GM12875 (cell line): ENCODE results near the gene PTPRG.

Experiments used
- H3K4me3 ChIP-seq: one replicate; pipeline ENCODE4 v1.5.1; 2011; ENCODE audit warnings: low read depth, low read length, control low read depth
- TF ChIP-seq, protein P1 (sequence below): IDR thresholded peaks from 2 replicates; pipeline ENCODE4 v1.5.1; 2011; ENCODE audit warnings: low read depth, mild to moderate bottlenecking, control low read depth, inconsistent platforms, low read length, moderate library complexity, borderline replicate concordance; ENCODE audit not compliant: insufficient read depth

Gene PTPRG

DNA sequence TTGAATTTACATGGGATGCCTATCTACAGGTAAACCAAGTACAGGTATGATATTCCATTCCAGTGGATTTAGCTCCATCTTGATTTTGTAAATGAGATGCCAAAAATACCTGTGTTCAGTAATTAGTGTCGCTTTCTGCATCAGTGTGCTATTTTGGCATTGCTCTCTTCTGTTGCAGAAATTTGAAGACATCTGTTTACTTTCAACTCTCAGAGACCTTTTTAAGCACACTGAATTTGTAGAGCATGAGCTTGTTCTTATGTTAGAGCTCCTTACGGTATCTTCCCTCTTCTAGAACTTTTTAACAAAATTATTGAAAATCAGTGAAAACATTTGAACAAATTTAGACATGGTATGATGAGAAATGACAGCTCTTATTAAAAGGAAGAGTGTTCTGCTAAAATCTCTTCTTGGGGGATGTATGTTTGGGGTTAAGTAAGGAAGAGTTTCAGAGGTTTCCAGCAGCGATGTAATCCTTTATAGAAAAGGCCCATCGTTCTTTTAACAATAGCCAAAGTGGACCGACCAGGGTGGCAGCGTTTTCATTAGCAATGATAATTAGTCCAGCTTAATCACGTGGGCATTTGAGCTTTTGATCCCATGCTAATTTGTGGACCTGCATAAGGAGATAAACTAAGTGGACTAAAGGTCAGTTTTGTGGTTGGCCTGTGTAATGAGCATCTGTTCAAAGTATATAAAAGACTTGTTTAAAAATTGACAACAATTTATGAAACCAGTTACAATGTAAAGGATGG is 385.4 kb downstream of the PTPRG start:
- TF ChIP-seq, protein P1, sequence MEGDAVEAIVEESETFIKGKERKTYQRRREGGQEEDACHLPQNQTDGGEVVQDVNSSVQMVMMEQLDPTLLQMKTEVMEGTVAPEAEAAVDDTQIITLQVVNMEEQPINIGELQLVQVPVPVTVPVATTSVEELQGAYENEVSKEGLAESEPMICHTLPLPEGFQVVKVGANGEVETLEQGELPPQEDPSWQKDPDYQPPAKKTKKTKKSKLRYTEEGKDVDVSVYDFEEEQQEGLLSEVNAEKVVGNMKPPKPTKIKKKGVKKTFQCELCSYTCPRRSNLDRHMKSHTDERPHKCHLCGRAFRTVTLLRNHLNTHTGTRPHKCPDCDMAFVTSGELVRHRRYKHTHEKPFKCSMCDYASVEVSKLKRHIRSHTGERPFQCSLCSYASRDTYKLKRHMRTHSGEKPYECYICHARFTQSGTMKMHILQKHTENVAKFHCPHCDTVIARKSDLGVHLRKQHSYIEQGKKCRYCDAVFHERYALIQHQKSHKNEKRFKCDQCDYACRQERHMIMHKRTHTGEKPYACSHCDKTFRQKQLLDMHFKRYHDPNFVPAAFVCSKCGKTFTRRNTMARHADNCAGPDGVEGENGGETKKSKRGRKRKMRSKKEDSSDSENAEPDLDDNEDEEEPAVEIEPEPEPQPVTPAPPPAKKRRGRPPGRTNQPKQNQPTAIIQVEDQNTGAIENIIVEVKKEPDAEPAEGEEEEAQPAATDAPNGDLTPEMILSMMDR, result no peak
- H3K4me3 ChIP-seq, result no peak overlapping the region

DNA sequence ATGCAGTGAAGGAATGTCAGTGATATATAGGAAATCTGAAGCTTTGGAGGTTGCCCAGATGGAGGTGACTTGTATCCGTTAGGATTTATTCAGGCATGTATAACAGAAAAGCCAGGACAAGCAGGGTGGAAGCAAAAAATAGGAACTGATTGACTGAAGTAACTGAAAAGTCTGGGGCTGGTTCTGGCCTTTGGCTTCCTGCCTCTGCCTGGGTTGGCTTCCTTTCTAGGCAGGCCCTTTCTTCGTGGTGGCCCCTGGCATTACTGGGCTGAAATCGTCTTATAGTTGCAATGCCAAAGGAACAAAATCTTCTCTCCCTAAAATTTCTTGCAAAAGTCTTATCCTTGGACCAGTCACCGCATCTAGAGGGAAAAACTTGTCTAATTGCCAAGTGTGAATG is 386.1 kb downstream of the PTPRG start:
- TF ChIP-seq, protein P1, result no peak

GRCh38 chr3:61948699-61949305 is 387.4 kb downstream of the PTPRG start:
- no peak overlapping the region for H3K4me3 ChIP-seq
- TF ChIP-seq, protein P1, result no peak

More for the DNA sequence above, 386.1 kb downstream of the PTPRG start:
- H3K4me3 ChIP-seq, result no peak overlapping the region

DNA sequence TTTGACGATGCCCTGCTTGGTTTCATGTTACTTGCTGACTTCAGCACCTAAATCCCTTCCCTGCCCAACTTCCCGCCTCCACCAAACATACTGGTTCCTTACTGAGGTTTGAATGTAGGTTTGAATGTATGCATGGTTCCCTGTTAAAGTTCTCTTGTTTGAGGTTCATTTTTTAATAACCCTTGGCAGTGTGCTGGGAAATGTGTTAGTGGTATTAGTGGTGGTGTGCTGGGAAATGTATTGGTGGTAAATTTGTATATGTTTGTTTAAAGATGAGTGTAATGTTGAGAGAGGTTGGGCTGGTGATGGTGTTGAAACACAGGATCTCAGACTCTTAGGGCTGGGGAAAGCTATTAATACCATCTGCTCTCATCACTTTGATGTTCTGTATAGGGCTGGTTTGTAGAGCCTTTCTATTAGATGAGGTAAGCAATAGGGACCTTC is 392.7 kb downstream of the PTPRG start:
- no peak overlapping the region for H3K4me3 ChIP-seq
- TF ChIP-seq, protein P1, result no peak

DNA sequence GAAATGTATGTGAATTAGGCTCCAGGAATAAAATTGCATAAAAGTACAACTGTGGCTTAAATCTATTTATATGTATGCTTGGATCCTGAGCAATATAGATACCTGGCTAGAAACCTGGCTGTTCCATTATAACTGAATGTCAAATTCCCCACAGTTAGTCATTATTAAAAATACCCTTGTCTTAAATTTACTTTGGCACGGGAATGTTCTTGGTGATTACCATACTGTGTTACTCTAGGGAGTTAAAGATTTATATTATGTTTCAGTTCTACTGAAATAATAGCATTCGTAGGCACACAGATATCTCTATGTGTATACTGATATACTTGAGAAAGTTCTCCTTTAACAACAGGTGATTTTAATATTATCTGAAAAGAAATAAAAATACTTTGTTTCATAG is 394.1 kb downstream of the PTPRG start:
- no peak overlapping the region for H3K4me3 ChIP-seq
- TF ChIP-seq, protein P1, result no peak

GRCh38 chr3:61956236-61956635 is 394.9 kb downstream of the PTPRG start:
- TF ChIP-seq, protein P1, result no peak
- H3K4me3 ChIP-seq, result no peak overlapping the region

- TF ChIP-seq, protein P1, result no peak
- no peak overlapping the region for H3K4me3 ChIP-seq
These were observed 395.9 kb downstream of the PTPRG start for GRCh38 chr3:61957259-61957658.
